Naive thymus-derived CD4-positive, alpha-beta T cell (primary cell): Measurements from ENCODE around the gene EID3. TPM values are rescaled to one million over a fixed set of nuclear protein-coding genes. Genes with fewer than 3 reads are reported as not detected.
"Not testable (repeated sequence)": the region's sequence is repeated elsewhere in the genome, so short reads cannot be mapped to it uniquely, and the experiment has no call there.

Experiments used
- ATAC-seq: fragments of 150-1000 bp; cut with Tn5 transposase; 2 replicates; pipeline ENCODE4 v1.10.0; 2021; ENCODE audit warnings: mild to moderate bottlenecking, moderate library complexity
- CTCF ChIA-PET: fragments of 350-600 bp; sonication (Branson Sonifier 250); formaldehyde crosslinking; loops from one replicate; lab custom pipeline; 2021; ENCODE audit warnings: antibody characterized with exemption; lab: Charles Lee
- POLR2A ChIA-PET: fragments of 350-600 bp; sonication (Branson Sonifier 250); formaldehyde crosslinking; loops from one replicate; lab custom pipeline; 2021; ENCODE audit warnings: antibody characterized with exemption, inconsistent platforms; lab: Charles Lee
- DNase-seq, 9 donors: peaks; one replicate each; pipeline versions ENCODE4 v3.0.0 to v3.0.0-alpha.2; 2020 to 2022; ENCODE audit warnings: mixed read lengths in 1 of 9
- H3K27ac ChIP-seq: one replicate; pipeline ENCODE4 v1.7.0; 2013; ENCODE audit warnings: mild to moderate bottlenecking, low read depth, low read length, moderate library complexity
- H3K27me3 ChIP-seq, 2 donors: one replicate each; pipeline ENCODE4 v1.7.0; 2013; ENCODE audit warnings: low read length in 2 of 2, mild to moderate bottlenecking in 2 of 2, moderate library complexity in 2 of 2; ENCODE audit not compliant: control insufficient read depth in 2 of 2, insufficient read depth in 2 of 2
- H3K36me3 ChIP-seq, 3 experiments: 1 replicate in 2 of 3; 2 replicates in 1 of 3; pipeline ENCODE4 v1.7.0; 2013; ENCODE audit warnings: low read length in 3 of 3, mild to moderate bottlenecking in 3 of 3, moderate library complexity in 1 of 3; ENCODE audit not compliant: insufficient read depth in 3 of 3, control insufficient read depth in 2 of 3
- H3K4me1 ChIP-seq, 2 donors: one replicate each; pipeline ENCODE4 v1.7.0; 2013; ENCODE audit warnings: low read length in 2 of 2, mild to moderate bottlenecking in 2 of 2, moderate library complexity in 1 of 2; ENCODE audit not compliant: control insufficient read depth in 2 of 2, insufficient read depth in 2 of 2
- H3K4me3 ChIP-seq: 2 replicates; pipeline ENCODE4 v1.7.0; 2013; ENCODE audit warnings: mild to moderate bottlenecking, low read length
- H3K9me3 ChIP-seq, 3 experiments: 1 replicate in 2 of 3; 2 replicates in 1 of 3; pipeline ENCODE4 v1.7.0; 2013; ENCODE audit warnings: low read length in 3 of 3; ENCODE audit not compliant: control insufficient read depth in 2 of 3
- H3K27ac Mint-ChIP-seq, 9 donors: one replicate each; pipeline ENCODE4 v1.8.0; 2020 to 2022; ENCODE audit warnings: mixed read lengths in 9 of 9, mild to moderate bottlenecking in 8 of 9, moderate library complexity in 5 of 9, inconsistent platforms in 2 of 9
- H3K27me3 Mint-ChIP-seq, 5 donors: one replicate each; pipeline ENCODE4 v1.8.0; 2021 to 2022; ENCODE audit warnings: mixed read lengths in 5 of 5, mild to moderate bottlenecking in 1 of 5
- H3K36me3 Mint-ChIP-seq, 5 donors: one replicate each; pipeline ENCODE4 v1.8.0; 2020 to 2022; ENCODE audit warnings: mixed read lengths in 5 of 5, mild to moderate bottlenecking in 3 of 5, inconsistent platforms in 1 of 5
- H3K4me1 Mint-ChIP-seq, 7 donors: one replicate each; pipeline ENCODE4 v1.8.0; 2020 to 2022; ENCODE audit warnings: mixed read lengths in 7 of 7, mild to moderate bottlenecking in 3 of 7, inconsistent platforms in 1 of 7
- H3K4me3 Mint-ChIP-seq, 10 donors: one replicate each; pipeline ENCODE4 v1.8.0; 2020 to 2022; ENCODE audit warnings: mild to moderate bottlenecking in 10 of 10, mixed read lengths in 10 of 10, moderate library complexity in 6 of 10, inconsistent platforms in 2 of 10
- H3K9me3 Mint-ChIP-seq, 11 donors: one replicate each; pipeline ENCODE4 v1.8.0; 2020 to 2022; ENCODE audit warnings: mixed read lengths in 11 of 11, mild to moderate bottlenecking in 4 of 11, inconsistent platforms in 1 of 11, moderate library complexity in 1 of 11
- intact Hi-C, 2 donors: fragments of 100-400 bp; cut with micrococcal nuclease; formaldehyde crosslinking; loops; one replicate each; pipeline ENCODE4 v1.15.1; 2023
- polyA plus RNA-seq, 2 donors: library from polyadenylated mRNA; unstranded; fragments of 300-500 nt; fragmentation: Illumina TruSeq; gene quantifications; one replicate each; pipeline ENCODE4 v1.2.3, GENCODE V29; 2021
- total RNA-seq, 6 experiments: library from RNA in 5 of 6; stranded (reverse) in 5 of 6; gene quantifications; 1 replicate in 5 of 6; 2 replicates in 1 of 6; pipeline ENCODE4 v1.2.3 and lab custom pipeline; 2021 to 2026

EID3 gene
- total and polyA plus RNA-seq, 7 experiments from 2014 or later, result 8.2 to 16.3 (median 11.4) TPM

DNA sequence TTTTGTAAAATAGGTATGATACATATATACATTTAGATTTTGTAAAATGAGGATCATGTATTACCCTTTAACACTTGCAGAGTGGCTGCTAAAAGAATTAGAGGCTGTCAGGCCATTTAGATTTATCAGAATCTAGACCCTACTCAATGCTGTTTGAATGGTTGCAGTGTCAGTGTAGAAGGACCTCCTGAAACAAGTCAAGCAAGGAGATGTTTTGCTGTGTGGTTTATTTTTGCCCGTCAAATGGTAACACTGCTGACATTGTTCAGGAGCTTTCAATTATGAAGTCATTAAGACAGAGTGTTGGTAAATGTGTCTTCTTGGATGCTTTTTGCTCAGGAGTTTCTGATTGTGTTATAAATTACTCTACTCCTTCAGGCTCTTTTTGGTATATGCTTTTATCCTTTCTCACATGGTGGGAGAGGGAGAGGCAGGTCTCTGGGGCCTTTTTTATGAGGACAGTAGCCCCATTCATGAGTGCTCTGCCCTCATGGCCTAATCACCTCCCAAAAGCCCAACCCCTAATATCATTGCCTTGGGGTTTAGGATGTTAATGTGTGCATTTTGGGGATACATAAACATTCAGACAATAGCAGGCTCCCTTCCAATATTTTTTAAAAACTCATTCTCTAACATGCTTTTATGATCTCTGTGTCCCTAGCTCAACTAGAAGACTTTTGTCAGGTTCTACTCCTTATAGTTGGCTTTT lies 16.5 kb downstream of the EID3 start:
- peaks cover 18 to 55% (median 27%) of the 10 kb centered on the region in 5 donors for H3K36me3 Mint-ChIP-seq
- H3K9me3 Mint-ChIP-seq, result no peaks in the 10 kb centered on the region
- no peak overlapping the region for H3K4me3 Mint-ChIP-seq
- H3K27me3 Mint-ChIP-seq, result no peaks in the 10 kb centered on the region
- DNase-seq, result no peak
- no peak overlapping the region for H3K4me3 ChIP-seq
- CTCF ChIA-PET, result interaction anchor here (0.8 kb wide), 1 partner anchor 175 kb away, joined by 4 read pairs; no protein-coding TSS in a partner anchor
- peaks cover 13 to 52% (median 20%) of the 10 kb centered on the region in 3 experiments for H3K36me3 ChIP-seq
- no peaks in the 10 kb centered on the region for H3K9me3 ChIP-seq
- peaks cover 0 to 8% (median 0%) of the 10 kb centered on the region in 7 donors for H3K4me1 Mint-ChIP-seq
- no peaks in the 10 kb centered on the region for H3K27me3 ChIP-seq
- ATAC-seq, result no peak
- H3K4me1 ChIP-seq, result no peaks in the 10 kb centered on the region
- no peak overlapping the region for H3K27ac Mint-ChIP-seq
- POLR2A ChIA-PET, result no interaction called here
- no peak overlapping the region for H3K27ac ChIP-seq
- intact Hi-C loops, result loop anchor here in 1 of 2 donors (5.0 kb wide), 1 partner anchor 33 kb away; no protein-coding TSS in a partner anchor

DNA sequence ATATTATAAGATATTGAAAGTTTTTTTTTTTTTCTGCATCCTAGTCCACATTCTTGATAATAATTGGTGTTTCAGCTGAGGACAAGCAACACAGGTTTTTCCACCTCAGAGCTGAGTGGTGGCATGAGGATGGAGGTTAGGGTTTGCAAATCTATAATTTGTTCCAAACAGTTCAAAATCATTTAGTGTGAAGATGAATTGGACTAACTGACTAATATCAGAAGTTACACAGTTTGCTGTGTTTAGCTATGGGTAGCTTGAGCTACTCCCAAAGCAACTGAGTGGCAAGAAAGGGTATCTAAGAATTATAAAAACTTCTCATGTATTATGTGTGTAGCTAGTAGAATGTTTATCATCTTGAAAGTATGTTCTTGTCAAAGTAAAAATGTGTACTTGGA lies 17.1 kb downstream of the EID3 start:
- Histone ChIP-seq H3K27ac (no peak overlapping the region), H3K36me3 (peaks cover 10 to 52% (median 18%) of the 10 kb centered on the region in 3 experiments), H3K27me3 (no peaks in the 10 kb centered on the region), H3K4me1 (no peaks in the 10 kb centered on the region), H3K9me3 (no peaks in the 10 kb centered on the region), H3K4me3 (no peak overlapping the region)
- DNase-seq (no peak), ATAC-seq (no peak)
- ChIA-PET POLR2A (no interaction called here), CTCF (interaction anchor here (0.8 kb wide), 1 partner anchor 174 kb away, joined by 4 read pairs; no protein-coding TSS in a partner anchor)
- Mint-ChIP-seq H3K27ac (no peak overlapping the region), H3K4me3 (no peak overlapping the region), H3K36me3 (peaks cover 13 to 52% (median 30%) of the 10 kb centered on the region in 5 donors), H3K4me1 (peaks cover 0 to 3% (median 0%) of the 10 kb centered on the region in 7 donors), H3K9me3 (no peaks in the 10 kb centered on the region), H3K27me3 (no peaks in the 10 kb centered on the region)
- intact Hi-C loops, result loop anchor here in 1 of 2 donors (5.0 kb wide), 1 partner anchor 33 kb away; no protein-coding TSS in a partner anchor

DNA sequence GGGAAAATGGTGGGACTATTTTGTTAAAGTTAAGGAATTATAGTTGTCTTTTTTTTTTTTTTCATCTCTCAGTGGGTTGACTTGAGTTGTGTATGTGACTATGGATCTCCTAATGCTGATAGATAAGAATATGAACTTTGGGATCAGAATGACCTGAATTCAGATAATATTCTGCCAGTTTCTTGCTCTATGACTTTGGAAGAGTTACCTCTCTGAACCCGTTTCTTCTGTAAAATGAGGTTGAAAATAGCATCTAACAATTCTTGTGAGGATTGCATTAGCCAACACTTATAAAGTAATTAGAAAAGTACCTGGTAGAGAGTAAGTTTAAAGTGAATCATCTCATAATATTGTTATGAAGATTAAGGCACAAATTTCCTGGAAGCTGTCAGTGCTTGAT lies 18.4 kb downstream of the EID3 start:
- no peaks in the 10 kb centered on the region for H3K4me1 ChIP-seq
- H3K27me3 ChIP-seq, result no peaks in the 10 kb centered on the region
- no peaks in the 10 kb centered on the region for H3K9me3 ChIP-seq
- Mint-ChIP-seq H3K4me3 (no peak overlapping the region), H3K36me3 (peaks cover 11 to 48% (median 26%) of the 10 kb centered on the region in 5 donors), H3K27ac (no peak overlapping the region), H3K9me3 (no peaks in the 10 kb centered on the region), H3K4me1 (peaks cover 0 to 2% (median 0%) of the 10 kb centered on the region in 7 donors), H3K27me3 (no peaks in the 10 kb centered on the region)
- no peak overlapping the region for H3K27ac ChIP-seq
- intact Hi-C loops, result loop anchor here in 1 of 2 donors (5.0 kb wide), 1 partner anchor 35 kb away; no protein-coding TSS in a partner anchor
- POLR2A ChIA-PET, result interaction anchor here (0.6 kb wide), 1 partner anchor 116 kb away, joined by 4 read pairs; no protein-coding TSS in a partner anchor
- H3K4me3 ChIP-seq, result no peak overlapping the region
- DNase-seq, result no peak
- CTCF ChIA-PET, result no interaction called here
- peaks cover 14 to 53% (median 15%) of the 10 kb centered on the region in 3 experiments for H3K36me3 ChIP-seq
- no peak for ATAC-seq

DNA sequence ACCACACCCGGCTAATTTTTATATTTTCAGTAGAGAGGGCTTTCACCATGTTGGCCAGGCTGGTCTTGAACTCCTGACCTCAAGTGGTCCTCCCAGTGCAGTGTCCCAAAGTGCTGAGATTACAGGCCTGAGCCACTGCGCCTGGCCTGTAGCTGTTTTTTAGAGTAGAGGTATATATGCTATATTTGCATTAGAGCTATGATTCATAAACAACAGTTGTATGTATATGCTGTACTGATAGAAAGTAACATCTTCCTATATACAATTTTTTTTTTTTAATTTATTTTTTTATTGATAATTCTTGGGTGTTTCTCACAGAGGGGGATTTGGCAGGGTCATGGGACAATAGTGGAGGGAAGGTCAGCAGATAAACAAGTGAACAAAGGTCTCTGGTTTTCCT lies 19.0 kb downstream of the EID3 start:
- H3K4me3 ChIP-seq, H3K9me3 Mint-ChIP-seq, H3K27me3 ChIP-seq, H3K9me3 ChIP-seq, H3K27ac Mint-ChIP-seq, CTCF ChIA-PET, H3K4me1 Mint-ChIP-seq, ATAC-seq, H3K4me3 Mint-ChIP-seq, POLR2A ChIA-PET, H3K4me1 ChIP-seq, H3K27me3 Mint-ChIP-seq, DNase-seq, H3K27ac ChIP-seq: not testable (repeated sequence)
- peaks cover 11 to 52% (median 32%) of the 10 kb centered on the region in 5 donors for H3K36me3 Mint-ChIP-seq
- peaks cover 14 to 53% (median 18%) of the 10 kb centered on the region in 3 experiments for H3K36me3 ChIP-seq
- intact Hi-C loops, result loop anchor here in 1 of 2 donors (5.0 kb wide), 1 partner anchor 35 kb away; no protein-coding TSS in a partner anchor

DNA sequence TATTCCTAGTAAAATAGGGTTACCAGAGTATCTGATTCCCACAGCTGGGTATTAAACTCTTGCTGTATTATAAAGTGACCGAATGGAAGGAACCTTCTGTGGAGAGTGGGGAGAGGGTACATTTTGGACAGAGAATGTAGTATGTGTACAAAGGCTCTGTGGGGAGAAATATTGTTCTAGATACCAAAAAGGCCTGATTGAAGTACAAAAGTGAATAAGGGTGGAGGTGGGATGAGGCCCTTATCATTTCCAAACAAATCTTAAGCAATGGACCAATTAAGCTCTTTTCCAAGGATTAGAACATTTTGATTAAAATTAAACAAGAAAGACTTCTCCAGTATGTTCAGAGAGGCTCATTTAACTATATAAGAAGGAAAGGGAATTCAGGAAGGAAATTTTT lies 20.4 kb downstream of the EID3 start:
- Histone ChIP-seq H3K4me3 (no peak overlapping the region), H3K27ac (no peak overlapping the region), H3K9me3 (no peaks in the 10 kb centered on the region), H3K4me1 (no peaks in the 10 kb centered on the region), H3K36me3 (peaks cover 12 to 50% (median 18%) of the 10 kb centered on the region in 3 experiments), H3K27me3 (no peaks in the 10 kb centered on the region)
- DNase-seq (no peak), ATAC-seq (no peak)
- H3K27me3 Mint-ChIP-seq, result no peaks in the 10 kb centered on the region
- no peak overlapping the region for H3K27ac Mint-ChIP-seq
- H3K36me3 Mint-ChIP-seq, result peaks cover 11 to 54% (median 30%) of the 10 kb centered on the region in 5 donors
- POLR2A ChIA-PET, result no interaction called here
- peaks cover 0 to 2% (median 0%) of the 10 kb centered on the region in 7 donors for H3K4me1 Mint-ChIP-seq
- H3K4me3 Mint-ChIP-seq, result no peak overlapping the region
- intact Hi-C loops, result loop anchor here in 1 of 2 donors (5.0 kb wide), 1 partner anchor 37 kb away; no protein-coding TSS in a partner anchor
- CTCF ChIA-PET, result no interaction called here
- H3K9me3 Mint-ChIP-seq, result no peaks in the 10 kb centered on the region

DNA sequence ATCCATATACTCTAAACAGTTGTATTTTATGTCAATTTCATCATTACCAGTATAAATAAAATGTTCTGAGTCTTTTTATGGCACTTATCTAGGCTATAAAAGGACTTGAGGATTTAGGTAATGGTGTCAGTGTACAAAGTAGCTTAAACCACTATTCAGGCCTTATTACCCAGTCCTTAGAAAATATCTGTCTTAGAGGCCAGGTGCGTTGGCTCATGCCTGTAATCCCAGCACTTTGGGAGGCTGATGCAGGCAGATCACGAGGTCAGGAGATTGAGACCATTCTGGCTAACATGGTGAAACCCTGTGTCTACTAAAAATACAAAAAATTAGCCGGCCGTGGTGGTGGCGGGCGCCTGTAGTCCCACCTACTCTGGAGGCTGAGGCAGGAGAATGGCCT lies 24.7 kb downstream of the EID3 start:
- H3K36me3 ChIP-seq, result peaks cover 6 to 30% (median 12%) of the 10 kb centered on the region in 3 experiments
- ATAC-seq, H3K27ac ChIP-seq, H3K4me1 Mint-ChIP-seq, H3K4me3 Mint-ChIP-seq, H3K27me3 Mint-ChIP-seq, H3K9me3 ChIP-seq, H3K27me3 ChIP-seq, H3K4me3 ChIP-seq, H3K9me3 Mint-ChIP-seq, H3K27ac Mint-ChIP-seq, H3K4me1 ChIP-seq, intact Hi-C loops, DNase-seq: not testable (repeated sequence)
- CTCF ChIA-PET, result interaction anchor here (0.6 kb wide), 1 partner anchor 115 kb away, joined by 5 read pairs; no protein-coding TSS in a partner anchor
- POLR2A ChIA-PET, result interaction anchor here (0.5 kb wide), 1 partner anchor 102 kb away, joined by 3 read pairs; no protein-coding TSS in a partner anchor
- H3K36me3 Mint-ChIP-seq, result peaks cover 0 to 37% (median 18%) of the 10 kb centered on the region in 5 donors
